Endodermal cell (in vitro differentiated cells): ENCODE measurements around the gene NSUN2. TPM values are rescaled to one million over a fixed set of nuclear protein-coding genes. Genes with fewer than 3 reads are reported as not detected.

Experiments used
- DNase-seq: peaks from one replicate; pipeline ENCODE4 v3.0.0-alpha.2; 2017
- H3K27ac ChIP-seq: 2 replicates; pipeline ENCODE4 v1.5.1; 2013; ENCODE audit warnings: mild to moderate bottlenecking, low read depth, low read length, moderate library complexity
- H3K27me3 ChIP-seq: 2 replicates; pipeline ENCODE4 v1.6.1; 2013; ENCODE audit warnings: mild to moderate bottlenecking, low read length, moderate library complexity; ENCODE audit not compliant: insufficient read depth, control insufficient read depth, poor library complexity, severe bottlenecking
- H3K36me3 ChIP-seq: 2 replicates; pipeline ENCODE4 v1.7.0; 2013; ENCODE audit warnings: mild to moderate bottlenecking, low read length, moderate library complexity; ENCODE audit not compliant: control insufficient read depth, insufficient read depth
- H3K4me1 ChIP-seq: one replicate; pipeline ENCODE4 v1.7.0; 2013; ENCODE audit warnings: low read length; ENCODE audit not compliant: control insufficient read depth, insufficient read depth
- H3K4me3 ChIP-seq: 2 replicates; pipeline ENCODE4 v1.5.1; 2013; ENCODE audit warnings: mild to moderate bottlenecking, low read length, moderate library complexity
- H3K9ac ChIP-seq: 2 replicates; pipeline ENCODE4 v1.6.1; 2013; ENCODE audit warnings: mild to moderate bottlenecking, low read length, moderate library complexity; ENCODE audit not compliant: poor library complexity, severe bottlenecking; ENCODE audit errors: extremely low read depth
- H3K9me3 ChIP-seq: 2 replicates; pipeline ENCODE4 v1.6.1; 2013; ENCODE audit warnings: mild to moderate bottlenecking, low read length, moderate library complexity; ENCODE audit not compliant: control insufficient read depth
- H3K27ac Mint-ChIP-seq: 2 replicates; pipeline ENCODE4 v1.8.0; 2020; ENCODE audit warnings: mixed read lengths
- H3K27me3 Mint-ChIP-seq: 2 replicates; pipeline ENCODE4 v1.8.0; 2021; ENCODE audit warnings: mild to moderate bottlenecking, mixed read lengths; ENCODE audit not compliant: insufficient read depth
- H3K36me3 Mint-ChIP-seq: 2 replicates; pipeline ENCODE4 v1.8.0; 2020; ENCODE audit warnings: low read depth, mixed read lengths
- H3K4me1 Mint-ChIP-seq: 2 replicates; pipeline ENCODE4 v1.8.0; 2020; ENCODE audit warnings: mixed read lengths
- H3K4me3 Mint-ChIP-seq: 2 replicates; pipeline ENCODE4 v1.8.0; 2020; ENCODE audit warnings: mild to moderate bottlenecking, moderate library complexity, mixed read lengths
- H3K9me3 Mint-ChIP-seq: 2 replicates; pipeline ENCODE4 v1.8.0; 2020; ENCODE audit warnings: mild to moderate bottlenecking, mixed read lengths
- WGBS, 2 experiments: methylation state at CpG; one replicate each; pipeline versions ENCODE4 v1.1.5 to v1.1.7; 2013; ENCODE audit warnings: missing lambda C conversion rate in 2 of 2, mixed read lengths in 1 of 2; ENCODE audit not compliant: insufficient coverage in 1 of 2, insufficient read length in 1 of 2; 5-methylcytosine and 5-hydroxymethylcytosine counted together
- total RNA-seq, 2 donors: library from RNA; stranded (reverse); fragmentation: NEBNext Ultra II Directional in 1 of 2; extraction: Animal tissue kit (Norgen Biotek cat#: 25700) in 1 of 2; gene quantifications; 2 replicates in 1 of 2; 3 replicates in 1 of 2; pipeline ENCODE4 v1.2.1, GENCODE V29; 2021
- TF ChIP-seq, protein P1 (sequence below): fragments of 200-600 bp; sonication (generic); conservative IDR thresholded peaks from 2 replicates; pipeline ENCODE4 v1.5.0; 2021; ENCODE audit warnings: antibody characterized with exemption, mild to moderate bottlenecking

Gene NSUN2
- total RNA-seq, 2 donors from 2014 or later = 71.8 to 90.8 TPM

DNA sequence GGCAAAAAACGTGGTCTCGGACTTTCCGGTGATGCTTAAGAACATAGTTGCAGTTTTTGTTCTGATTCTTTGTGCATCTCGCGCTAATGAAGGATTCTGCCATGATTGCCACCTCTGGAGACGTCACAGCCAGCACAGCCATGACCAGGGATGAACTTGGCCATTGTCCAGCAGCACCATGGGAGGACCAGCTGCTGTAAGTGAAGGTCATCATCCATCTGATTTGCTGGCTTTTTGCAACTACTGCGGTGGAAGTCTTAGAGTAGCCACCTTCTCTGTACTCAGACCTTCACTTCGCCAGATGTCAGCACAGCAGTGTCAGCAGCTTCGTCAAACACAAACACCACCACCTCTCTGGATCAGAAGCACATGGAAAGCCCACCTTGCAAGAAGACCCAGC lies 45.7 kb downstream of the NSUN2 start:
- no peaks in the 10 kb centered on the region for H3K9me3 ChIP-seq
- H3K27me3 Mint-ChIP-seq = peaks cover 45% of the 10 kb centered on the region
- no peak overlapping the region for H3K4me3 ChIP-seq
- 87 to 92% methylated on average over 6 to 9 of the region's 9 CpGs for WGBS, 2 experiments
- H3K4me1 ChIP-seq = no peaks in the 10 kb centered on the region
- TF ChIP-seq, protein P1, sequence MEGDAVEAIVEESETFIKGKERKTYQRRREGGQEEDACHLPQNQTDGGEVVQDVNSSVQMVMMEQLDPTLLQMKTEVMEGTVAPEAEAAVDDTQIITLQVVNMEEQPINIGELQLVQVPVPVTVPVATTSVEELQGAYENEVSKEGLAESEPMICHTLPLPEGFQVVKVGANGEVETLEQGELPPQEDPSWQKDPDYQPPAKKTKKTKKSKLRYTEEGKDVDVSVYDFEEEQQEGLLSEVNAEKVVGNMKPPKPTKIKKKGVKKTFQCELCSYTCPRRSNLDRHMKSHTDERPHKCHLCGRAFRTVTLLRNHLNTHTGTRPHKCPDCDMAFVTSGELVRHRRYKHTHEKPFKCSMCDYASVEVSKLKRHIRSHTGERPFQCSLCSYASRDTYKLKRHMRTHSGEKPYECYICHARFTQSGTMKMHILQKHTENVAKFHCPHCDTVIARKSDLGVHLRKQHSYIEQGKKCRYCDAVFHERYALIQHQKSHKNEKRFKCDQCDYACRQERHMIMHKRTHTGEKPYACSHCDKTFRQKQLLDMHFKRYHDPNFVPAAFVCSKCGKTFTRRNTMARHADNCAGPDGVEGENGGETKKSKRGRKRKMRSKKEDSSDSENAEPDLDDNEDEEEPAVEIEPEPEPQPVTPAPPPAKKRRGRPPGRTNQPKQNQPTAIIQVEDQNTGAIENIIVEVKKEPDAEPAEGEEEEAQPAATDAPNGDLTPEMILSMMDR = no peak
- H3K27ac ChIP-seq = no peak overlapping the region
- no peak overlapping the region for H3K27ac Mint-ChIP-seq
- H3K4me3 Mint-ChIP-seq = no peak overlapping the region
- H3K9me3 Mint-ChIP-seq = peaks cover 5% of the 10 kb centered on the region
- no peaks in the 10 kb centered on the region for H3K36me3 ChIP-seq
- no peak for DNase-seq
- H3K36me3 Mint-ChIP-seq = no peaks in the 10 kb centered on the region
- H3K4me1 Mint-ChIP-seq = no peaks in the 10 kb centered on the region
- H3K9ac ChIP-seq = no peak overlapping the region
- peaks cover 36% of the 10 kb centered on the region for H3K27me3 ChIP-seq

DNA sequence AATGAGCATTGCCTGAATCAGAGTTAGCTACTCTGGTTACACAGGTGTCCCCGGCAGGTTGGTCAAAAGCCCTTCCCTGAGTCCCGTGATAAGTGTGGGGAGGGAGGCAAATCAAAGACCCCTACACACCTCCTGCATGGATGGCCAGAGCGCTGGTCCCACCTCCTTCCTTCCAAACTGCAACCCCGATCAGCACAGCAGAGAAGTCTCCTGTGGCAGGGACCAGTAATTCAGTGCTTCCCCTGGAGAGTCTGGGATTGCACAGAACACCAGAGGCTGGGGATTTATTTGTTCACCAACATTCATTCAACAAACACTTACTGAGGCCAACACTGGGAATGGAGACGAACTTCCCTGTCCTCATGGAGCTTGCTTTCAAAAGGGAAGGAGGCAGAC lies 46.2 kb downstream of the NSUN2 start:
- 93 to 100% methylated on average over 2 to 5 of the region's 5 CpGs for WGBS, 2 experiments

DNA sequence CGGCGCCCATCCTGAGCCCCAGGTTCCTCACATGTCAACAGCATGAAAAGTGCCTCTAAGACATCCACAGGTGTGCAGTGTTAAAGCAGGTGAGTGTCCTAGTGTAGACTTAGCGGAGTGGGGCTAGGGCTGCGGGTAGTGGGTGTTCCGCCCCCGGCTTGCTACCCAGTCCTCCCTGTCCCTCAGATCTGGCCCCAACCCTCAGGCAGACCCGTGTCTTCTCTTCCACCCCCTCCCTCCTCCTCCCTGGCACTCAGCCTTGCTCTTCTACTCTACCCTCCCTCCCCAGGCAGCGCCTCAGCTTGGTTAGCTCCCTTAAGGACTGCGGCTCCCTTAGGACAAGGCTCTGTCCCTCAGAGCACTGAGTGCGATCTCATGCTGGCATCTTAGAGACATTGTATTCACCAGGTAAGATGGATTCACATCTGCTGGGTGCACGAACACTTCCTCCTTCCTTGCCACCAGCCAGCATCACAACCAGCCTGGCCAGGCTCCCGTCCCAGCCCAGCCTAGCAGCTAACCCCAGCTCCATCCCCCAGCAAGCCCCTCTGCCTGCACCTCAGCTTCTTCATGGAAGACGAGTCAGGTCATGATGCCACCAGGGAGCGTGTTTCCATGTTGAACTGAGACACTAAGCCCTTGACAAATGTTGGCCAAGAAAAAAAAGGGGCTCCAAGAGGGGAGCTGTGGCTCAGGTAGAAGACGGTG lies 46.8 kb downstream of the NSUN2 start:
- Mint-ChIP-seq H3K4me1 (no peaks in the 10 kb centered on the region), H3K36me3 (no peaks in the 10 kb centered on the region), H3K4me3 (no peak overlapping the region), H3K27ac (no peak overlapping the region), H3K9me3 (no peaks in the 10 kb centered on the region), H3K27me3 (peaks cover 56% of the 10 kb centered on the region)
- DNase-seq = no peak
- H3K36me3 ChIP-seq = no peaks in the 10 kb centered on the region
- TF ChIP-seq, protein P1 = no peak
- H3K9ac ChIP-seq = no peak overlapping the region
- 87 to 95% methylated on average over 7 to 15 of the region's 15 CpGs for WGBS, 2 experiments
- no peak overlapping the region for H3K27ac ChIP-seq
- H3K4me1 ChIP-seq = no peaks in the 10 kb centered on the region
- H3K9me3 ChIP-seq = no peaks in the 10 kb centered on the region
- no peak overlapping the region for H3K4me3 ChIP-seq
- H3K27me3 ChIP-seq = peaks cover 45% of the 10 kb centered on the region

More for the DNA sequence above, 46.2 kb downstream of the NSUN2 start:
- Histone ChIP-seq H3K36me3 (no peaks in the 10 kb centered on the region), H3K4me3 (no peak overlapping the region), H3K9ac (no peak overlapping the region), H3K9me3 (no peaks in the 10 kb centered on the region), H3K27ac (no peak overlapping the region), H3K27me3 (peaks cover 41% of the 10 kb centered on the region), H3K4me1 (no peaks in the 10 kb centered on the region)
- H3K27ac Mint-ChIP-seq = no peak overlapping the region
- H3K4me1 Mint-ChIP-seq = no peaks in the 10 kb centered on the region
- H3K4me3 Mint-ChIP-seq = no peak overlapping the region
- DNase-seq = no peak
- TF ChIP-seq, protein P1 = no peak
- H3K36me3 Mint-ChIP-seq = no peaks in the 10 kb centered on the region
- H3K9me3 Mint-ChIP-seq = peaks cover 2% of the 10 kb centered on the region
- peaks cover 51% of the 10 kb centered on the region for H3K27me3 Mint-ChIP-seq
